ENCODE measurements around the gene KCNQ1.

Gene KCNQ1

GRCh38 chr11:2770096-2770751, 325.4 kb downstream of the KCNQ1 start:
- TF ChIP-seq CTCF (IDR thresholded peaks at IDR 0.05; ENCODE audit: low read length), result no peak
- TF ChIP-seq EZH2 (IDR thresholded peaks at IDR 0.05; ENCODE audit: borderline replicate concordance, low read length), result no peak
- no peaks in the 10 kb centered on the region for H3K9me3 ChIP-seq (ENCODE audit: low read length)
- peaks cover 20% of the 10 kb centered on the region; the same call in 1 of the 2 replicates for H3K27me3 ChIP-seq (ENCODE audit: insufficient read depth, low read length)
- no peaks in the 10 kb centered on the region for H3K36me3 ChIP-seq (ENCODE audit: insufficient read depth, low read length)
- no peaks in the 10 kb centered on the region for H3F3A ChIP-seq (ENCODE audit: insufficient read depth, low read length)
- H3K9ac ChIP-seq (ENCODE audit: low read length), result no peak overlapping the region
- no peak overlapping the region for H2AFZ ChIP-seq (ENCODE audit: low read length)
- no peaks in the 10 kb centered on the region for H3K4me1 ChIP-seq (ENCODE audit: insufficient read depth, low read length, severe bottlenecking)
- H3K4me3 ChIP-seq (ENCODE audit: low read depth, low read length, poor library complexity, severe bottlenecking), result no peak overlapping the region
- no peak overlapping the region for H3K27ac ChIP-seq (ENCODE audit: low read depth, low read length, poor library complexity, severe bottlenecking)
- H3K9me2 ChIP-seq (ENCODE audit: low read depth, low read length), result no peaks in the 10 kb centered on the region
- H4K20me1 ChIP-seq (ENCODE audit: insufficient read depth, low read length), result no peaks in the 10 kb centered on the region
- H3K79me2 ChIP-seq (ENCODE audit: insufficient read depth, low read length), result no peaks in the 10 kb centered on the region
- H3K4me2 ChIP-seq (ENCODE audit: low read length), result no peak overlapping the region

- Histone ChIP-seq H3K4me3 (ENCODE audit: low read depth, low read length, poor library complexity, severe bottlenecking) (no peak overlapping the region), H3K27me3 (ENCODE audit: insufficient read depth, low read length) (peaks cover 20% of the 10 kb centered on the region; the same call in 1 of the 2 replicates), H3K4me2 (ENCODE audit: low read length) (no peak overlapping the region), H3K36me3 (ENCODE audit: insufficient read depth, low read length) (no peaks in the 10 kb centered on the region), H3K9me2 (ENCODE audit: low read depth, low read length) (no peaks in the 10 kb centered on the region), H2AFZ (ENCODE audit: low read length) (no peak overlapping the region), H3K9ac (ENCODE audit: low read length) (no peak overlapping the region), H3K79me2 (ENCODE audit: insufficient read depth, low read length) (no peaks in the 10 kb centered on the region), H3K4me1 (ENCODE audit: insufficient read depth, low read length, severe bottlenecking) (no peaks in the 10 kb centered on the region), H4K20me1 (ENCODE audit: insufficient read depth, low read length) (no peaks in the 10 kb centered on the region), H3F3A (ENCODE audit: insufficient read depth, low read length) (no peaks in the 10 kb centered on the region), H3K27ac (ENCODE audit: low read depth, low read length, poor library complexity, severe bottlenecking) (no peak overlapping the region), H3K9me3 (ENCODE audit: low read length) (no peaks in the 10 kb centered on the region)
- TF ChIP-seq EZH2 (IDR thresholded peaks at IDR 0.05; ENCODE audit: borderline replicate concordance, low read length), result no peak
- TF ChIP-seq CTCF (IDR thresholded peaks at IDR 0.05; ENCODE audit: low read length), result no peak
Measured at GRCh38 chr11:2770761-2771301, 326.0 kb downstream of the KCNQ1 start.

GRCh38 chr11:2771758-2772466, 327.1 kb downstream of the KCNQ1 start:
- Histone ChIP-seq H3K4me2 (ENCODE audit: low read length) (no peak overlapping the region), H3K9me3 (ENCODE audit: low read length) (no peaks in the 10 kb centered on the region), H3K36me3 (ENCODE audit: insufficient read depth, low read length) (no peaks in the 10 kb centered on the region), H3K4me3 (ENCODE audit: low read depth, low read length, poor library complexity, severe bottlenecking) (no peak overlapping the region), H3K9me2 (ENCODE audit: low read depth, low read length) (no peaks in the 10 kb centered on the region), H3F3A (ENCODE audit: insufficient read depth, low read length) (no peaks in the 10 kb centered on the region), H2AFZ (ENCODE audit: low read length) (no peak overlapping the region), H3K79me2 (ENCODE audit: insufficient read depth, low read length) (no peaks in the 10 kb centered on the region), H3K27me3 (ENCODE audit: insufficient read depth, low read length) (peaks cover 20% of the 10 kb centered on the region; the same call in 1 of the 2 replicates), H4K20me1 (ENCODE audit: insufficient read depth, low read length) (no peaks in the 10 kb centered on the region), H3K27ac (ENCODE audit: low read depth, low read length, poor library complexity, severe bottlenecking) (no peak overlapping the region), H3K9ac (ENCODE audit: low read length) (no peak overlapping the region), H3K4me1 (ENCODE audit: insufficient read depth, low read length, severe bottlenecking) (no peaks in the 10 kb centered on the region)
- no peak for TF ChIP-seq CTCF (IDR thresholded peaks at IDR 0.05; ENCODE audit: low read length)
- no peak for TF ChIP-seq EZH2 (IDR thresholded peaks at IDR 0.05; ENCODE audit: borderline replicate concordance, low read length)
